ENCODE results near the gene DCC. TPM values are rescaled to one million over a fixed set of nuclear protein-coding genes. Genes with fewer than 3 reads are reported as not detected.

DCC gene
- total and polyA plus RNA-seq, 10 donors: 0.03 to 9.2 (median 0.91) TPM; not detected in 1

- WGBS, 5 donors: 18 to 38% (median 32%) methylated on average over 1 of the region's 1 CpG
- intact Hi-C loops (cut with DNase I; ENCODE audit: low total_unique reads): no loop called here
- Histone ChIP-seq H3K27me3 (replicated peaks in 1 of 7) (no peaks in the 10 kb centered on the region), H3K9me3 (no peaks in the 10 kb centered on the region), H3K4me3 (no peak overlapping the region), H3K27ac (no peak overlapping the region), H3K36me3 (no peaks in the 10 kb centered on the region), H3K4me1 (no peaks in the 10 kb centered on the region)
- no peak for DNase-seq
- no peak for TF ChIP-seq POLR2AphosphoS5 (IDR thresholded peaks at IDR 0.05)
- TF ChIP-seq POLR2A (IDR thresholded peaks at IDR 0.05): no peak
- TF ChIP-seq CTCF (IDR thresholded peaks at IDR 0.05 in 8 of 11, conservative IDR thresholded peaks at IDR 0.05 in 3 of 11): no peak
Observed at GRCh38 chr18:53004798-53005197, 664.8 kb downstream of the DCC start.

GRCh38 chr18:53018791-53019190 lies 678.8 kb downstream of the DCC start:
- Histone ChIP-seq H3K4me3 (no peak overlapping the region), H3K9me3 (peaks cover 0 to under 1% (median 0%) of the 10 kb centered on the region in 8 donors), H3K4me1 (no peaks in the 10 kb centered on the region), H3K36me3 (no peaks in the 10 kb centered on the region), H3K27me3 (replicated peaks in 1 of 7) (no peaks in the 10 kb centered on the region), H3K27ac (no peak overlapping the region)
- intact Hi-C loops (cut with DNase I; ENCODE audit: low total_unique reads): no loop called here
- TF ChIP-seq POLR2A (IDR thresholded peaks at IDR 0.05): no peak
- no peak for TF ChIP-seq POLR2AphosphoS5 (IDR thresholded peaks at IDR 0.05)
- TF ChIP-seq CTCF (IDR thresholded peaks at IDR 0.05 in 8 of 11, conservative IDR thresholded peaks at IDR 0.05 in 3 of 11): no peak
- DNase-seq: no peak
- WGBS, 5 donors: 40 to 61% (median 52%) methylated on average over 2 of the region's 2 CpGs

- DNase-seq: no peak
- H3K9me3 ChIP-seq: no peaks in the 10 kb centered on the region
- TF ChIP-seq CTCF (IDR thresholded peaks at IDR 0.05 in 8 of 11, conservative IDR thresholded peaks at IDR 0.05 in 3 of 11) (no peak), POLR2A (IDR thresholded peaks at IDR 0.05) (no peak), POLR2AphosphoS5 (IDR thresholded peaks at IDR 0.05) (no peak)
- WGBS, 5 donors: 81 to 88% (median 84%) methylated on average over 3 of the region's 3 CpGs
- H3K36me3 ChIP-seq: no peaks in the 10 kb centered on the region
- H3K27me3 ChIP-seq (replicated peaks in 1 of 7): no peaks in the 10 kb centered on the region
- H3K4me3 ChIP-seq: no peak overlapping the region
- no peaks in the 10 kb centered on the region for H3K4me1 ChIP-seq
- no peak overlapping the region for H3K27ac ChIP-seq
- intact Hi-C loops (cut with DNase I; ENCODE audit: low total_unique reads): no loop called here
Observed at GRCh38 chr18:53025247-53025646, 685.2 kb downstream of the DCC start.

GRCh38 chr18:53028565-53028964 lies 688.6 kb downstream of the DCC start:
- DNase-seq: no peak
- Histone ChIP-seq H3K27me3 (replicated peaks in 1 of 7) (no peaks in the 10 kb centered on the region), H3K36me3 (no peaks in the 10 kb centered on the region), H3K4me1 (no peaks in the 10 kb centered on the region), H3K9me3 (no peaks in the 10 kb centered on the region), H3K4me3 (no peak overlapping the region), H3K27ac (no peak overlapping the region)
- intact Hi-C loops (cut with DNase I; ENCODE audit: low total_unique reads): no loop called here
- 48 to 65% (median 55%) methylated on average over 1 of the region's 1 CpG for WGBS, 5 donors
- TF ChIP-seq CTCF (IDR thresholded peaks at IDR 0.05 in 8 of 11, conservative IDR thresholded peaks at IDR 0.05 in 3 of 11) (no peak), POLR2AphosphoS5 (IDR thresholded peaks at IDR 0.05) (no peak), POLR2A (IDR thresholded peaks at IDR 0.05) (no peak)

Measured in spleen (tissue), 11 donors.